ENCODE data around the gene SMPD2.

Gene SMPD2

GRCh38 chr6:109477725-109478124 lies 37.2 kb downstream of the SMPD2 start:
- intact Hi-C loops (cut with micrococcal nuclease): no loop called here
- no peak overlapping the region for H3K4me3 Mint-ChIP-seq
- H3K27me3 Mint-ChIP-seq: no peaks in the 10 kb centered on the region
- H3K27ac Mint-ChIP-seq: peak overlapping the region; percentile 3
- H3K9me3 Mint-ChIP-seq: no peaks in the 10 kb centered on the region
- peaks cover 54% of the 10 kb centered on the region for H3K4me1 Mint-ChIP-seq (ENCODE audit: low read depth)
- peaks cover 88% of the 10 kb centered on the region for H3K36me3 Mint-ChIP-seq (ENCODE audit: low read depth)

GRCh38 chr6:109478222-109478805 lies 37.8 kb downstream of the SMPD2 start:
- H3K36me3 Mint-ChIP-seq (ENCODE audit: low read depth): peaks cover 82% of the 10 kb centered on the region
- peak overlapping the region; percentile 66 for H3K27ac Mint-ChIP-seq
- H3K27me3 Mint-ChIP-seq: no peaks in the 10 kb centered on the region
- H3K9me3 Mint-ChIP-seq: no peaks in the 10 kb centered on the region
- peaks cover 48% of the 10 kb centered on the region for H3K4me1 Mint-ChIP-seq (ENCODE audit: low read depth)
- intact Hi-C loops (cut with micrococcal nuclease): no loop called here
- no peak overlapping the region for H3K4me3 Mint-ChIP-seq

- peaks cover 50% of the 10 kb centered on the region for H3K4me1 Mint-ChIP-seq (ENCODE audit: low read depth)
- peak overlapping the region; percentile 40 for H3K4me3 Mint-ChIP-seq
- H3K36me3 Mint-ChIP-seq (ENCODE audit: low read depth): peaks cover 75% of the 10 kb centered on the region
- H3K27ac Mint-ChIP-seq: peak overlapping the region; percentile 66
- intact Hi-C loops (cut with micrococcal nuclease): no loop called here
- H3K9me3 Mint-ChIP-seq: no peaks in the 10 kb centered on the region
- H3K27me3 Mint-ChIP-seq: no peaks in the 10 kb centered on the region
These were observed 38.5 kb downstream of the SMPD2 start for GRCh38 chr6:109478841-109479624.

- Mint-ChIP-seq H3K4me1 (ENCODE audit: low read depth) (peaks cover 56% of the 10 kb centered on the region), H3K36me3 (ENCODE audit: low read depth) (peaks cover 55% of the 10 kb centered on the region), H3K27ac (no peak overlapping the region), H3K27me3 (peaks cover 5% of the 10 kb centered on the region), H3K4me3 (no peak overlapping the region), H3K9me3 (no peaks in the 10 kb centered on the region)
- intact Hi-C loops (cut with micrococcal nuclease): loop anchor here (5.0 kb wide), 1 partner anchor 44 kb away; no protein-coding TSS in a partner anchor
These were observed 40.5 kb downstream of the SMPD2 start for GRCh38 chr6:109480993-109481480.

GRCh38 chr6:109482905-109483734 lies 42.6 kb downstream of the SMPD2 start, which contains the start of gene ZBTB24:
Gene ZBTB24 (minus strand): TSS chr6:109483219. CDS start chr6:109482026, 1,193 bp downstream.
- Mint-ChIP-seq H3K9me3 (no peaks in the 10 kb centered on the region), H3K4me3 (peak within 1 kb of the TSS; percentile 81), H3K27me3 (peaks cover 10% of the 10 kb centered on the region), H3K4me1 (ENCODE audit: low read depth) (peaks cover 47% of the 10 kb centered on the region), H3K36me3 (ENCODE audit: low read depth) (peaks cover 36% of the 10 kb centered on the region), H3K27ac (peak within 1 kb of the TSS; percentile 79)
- intact Hi-C loops (cut with micrococcal nuclease): loop anchor here (2.0 to 5.0 kb wide), 2 partner anchors 28 to 46 kb away; partner anchors contain the start of gene MICAL1

- Mint-ChIP-seq H3K27me3 (peaks cover 12% of the 10 kb centered on the region), H3K27ac (peak overlapping the region; percentile 46), H3K9me3 (no peaks in the 10 kb centered on the region), H3K36me3 (ENCODE audit: low read depth) (peaks cover 30% of the 10 kb centered on the region), H3K4me3 (peak overlapping the region; percentile 58), H3K4me1 (ENCODE audit: low read depth) (peaks cover 41% of the 10 kb centered on the region)
- intact Hi-C loops (cut with micrococcal nuclease): loop anchor here (2.0 to 5.0 kb wide), 2 partner anchors 29 to 46 kb away; partner anchors contain the start of gene MICAL1
These were observed 43.2 kb downstream of the SMPD2 start for GRCh38 chr6:109483735-109484057.

- Mint-ChIP-seq H3K36me3 (ENCODE audit: low read depth) (peaks cover 26% of the 10 kb centered on the region), H3K4me3 (no peak overlapping the region), H3K4me1 (ENCODE audit: low read depth) (peaks cover 37% of the 10 kb centered on the region), H3K27ac (peak overlapping the region; percentile 46), H3K27me3 (peaks cover 14% of the 10 kb centered on the region), H3K9me3 (no peaks in the 10 kb centered on the region)
- intact Hi-C loops (cut with micrococcal nuclease): loop anchor here (5.0 kb wide), 1 partner anchor 47 kb away; no protein-coding TSS in a partner anchor
These were observed 43.6 kb downstream of the SMPD2 start for GRCh38 chr6:109484122-109484521.

GRCh38 chr6:109485266-109485935 lies 44.9 kb downstream of the SMPD2 start:
- intact Hi-C loops (cut with micrococcal nuclease): no loop called here
- Mint-ChIP-seq H3K27ac (no peak overlapping the region), H3K27me3 (peaks cover 14% of the 10 kb centered on the region), H3K36me3 (ENCODE audit: low read depth) (peaks cover 16% of the 10 kb centered on the region), H3K9me3 (no peaks in the 10 kb centered on the region), H3K4me1 (ENCODE audit: low read depth) (peaks cover 30% of the 10 kb centered on the region), H3K4me3 (no peak overlapping the region)

- peaks cover 9% of the 10 kb centered on the region for H3K36me3 Mint-ChIP-seq (ENCODE audit: low read depth)
- peaks cover 14% of the 10 kb centered on the region for H3K27me3 Mint-ChIP-seq
- intact Hi-C loops (cut with micrococcal nuclease): no loop called here
- H3K4me1 Mint-ChIP-seq (ENCODE audit: low read depth): peaks cover 23% of the 10 kb centered on the region
- H3K27ac Mint-ChIP-seq: no peak overlapping the region
- no peak overlapping the region for H3K4me3 Mint-ChIP-seq
- H3K9me3 Mint-ChIP-seq: no peaks in the 10 kb centered on the region
These were observed 45.5 kb downstream of the SMPD2 start for GRCh38 chr6:109486068-109486467.

GRCh38 chr6:109488001-109488400 lies 47.5 kb downstream of the SMPD2 start:
- Mint-ChIP-seq H3K36me3 (ENCODE audit: low read depth) (no peaks in the 10 kb centered on the region), H3K4me3 (no peak overlapping the region), H3K27me3 (peaks cover 14% of the 10 kb centered on the region), H3K27ac (no peak overlapping the region), H3K4me1 (ENCODE audit: low read depth) (peaks cover 11% of the 10 kb centered on the region), H3K9me3 (no peaks in the 10 kb centered on the region)
- intact Hi-C loops (cut with micrococcal nuclease): no loop called here

GRCh38 chr6:109490713-109491112 lies 50.2 kb downstream of the SMPD2 start:
- no peaks in the 10 kb centered on the region for H3K36me3 Mint-ChIP-seq (ENCODE audit: low read depth)
- no peaks in the 10 kb centered on the region for H3K4me1 Mint-ChIP-seq (ENCODE audit: low read depth)
- intact Hi-C loops (cut with micrococcal nuclease): no loop called here
- peaks cover 11% of the 10 kb centered on the region for H3K27me3 Mint-ChIP-seq
- no peak overlapping the region for H3K4me3 Mint-ChIP-seq
- no peak overlapping the region for H3K27ac Mint-ChIP-seq
- no peaks in the 10 kb centered on the region for H3K9me3 Mint-ChIP-seq

GRCh38 chr6:109491207-109491938 lies 50.8 kb downstream of the SMPD2 start:
- Mint-ChIP-seq H3K9me3 (no peaks in the 10 kb centered on the region), H3K4me3 (no peak overlapping the region), H3K27ac (no peak overlapping the region), H3K27me3 (peaks cover 12% of the 10 kb centered on the region), H3K4me1 (ENCODE audit: low read depth) (no peaks in the 10 kb centered on the region), H3K36me3 (ENCODE audit: low read depth) (no peaks in the 10 kb centered on the region)
- intact Hi-C loops (cut with micrococcal nuclease): no loop called here

All from dendritic cell treated with granulocyte-macrophage colony-stimulating factor and Interleukin-4, amounts not matched to agents 40 ng/mL and 50 ng/mL, for 4 days (primary cell).